ENCODE measurements around the gene CCDC138. TPM values are rescaled to one million over a fixed set of nuclear protein-coding genes. Genes with fewer than 3 reads are reported as not detected.

The CCDC138 gene
- total RNA-seq, 4 donors from 2014 or later: 1.5 to 2.7 (median 2.1) TPM

GRCh38 chr2:108829578-108830310, 43.2 kb downstream of the CCDC138 start:
- no peaks in the 10 kb centered on the region for H3K36me3 ChIP-seq
- no peaks in the 10 kb centered on the region for H3K27me3 ChIP-seq
- TF ChIP-seq EP300 (IDR thresholded peaks at IDR 0.05): no peak
- TF ChIP-seq POLR2A (IDR thresholded peaks at IDR 0.05): no peak
- no peak overlapping the region for H3K4me3 ChIP-seq
- H3K27ac ChIP-seq: no peak overlapping the region
- 83 to 91% methylated on average over 2 to 3 of the region's 4 CpGs for WGBS, 2 donors (ENCODE audit: low coverage in 1 of 2)
- no peak for ATAC-seq
- H3K4me1 ChIP-seq: no peaks in the 10 kb centered on the region
- H3K9me3 ChIP-seq: no peaks in the 10 kb centered on the region

DNA sequence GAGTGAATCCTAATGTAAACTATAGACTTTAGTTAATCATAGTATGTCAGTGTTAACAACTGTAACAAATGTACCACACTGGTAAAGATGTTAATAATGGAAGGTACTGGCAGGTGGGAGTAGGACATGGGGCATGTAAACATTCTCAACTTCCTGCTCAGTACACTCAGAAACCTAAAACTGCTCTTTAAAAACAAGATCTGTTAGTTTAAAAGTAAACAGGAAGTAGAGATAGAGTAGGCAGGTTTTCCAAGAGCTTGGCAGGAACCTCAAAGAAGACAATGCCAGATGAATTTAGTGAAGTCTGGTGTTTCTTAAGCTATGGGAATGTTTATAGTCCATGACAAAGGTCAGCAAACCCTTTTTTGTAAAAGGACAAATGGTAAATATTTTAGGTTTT, 46.6 kb downstream of the CCDC138 start:
- no peak overlapping the region for H3K27ac ChIP-seq
- H3K27me3 ChIP-seq: no peaks in the 10 kb centered on the region
- ATAC-seq: no peak
- no peaks in the 10 kb centered on the region for H3K9me3 ChIP-seq
- H3K4me3 ChIP-seq: no peak overlapping the region
- no peaks in the 10 kb centered on the region for H3K4me1 ChIP-seq
- H3K36me3 ChIP-seq: no peaks in the 10 kb centered on the region
- TF ChIP-seq EP300 (IDR thresholded peaks at IDR 0.05) (no peak), CTCF (IDR thresholded peaks at IDR 0.05) (no peak), POLR2AphosphoS5 (IDR thresholded peaks at IDR 0.05) (no peak), POLR2A (IDR thresholded peaks at IDR 0.05) (no peak)

DNA sequence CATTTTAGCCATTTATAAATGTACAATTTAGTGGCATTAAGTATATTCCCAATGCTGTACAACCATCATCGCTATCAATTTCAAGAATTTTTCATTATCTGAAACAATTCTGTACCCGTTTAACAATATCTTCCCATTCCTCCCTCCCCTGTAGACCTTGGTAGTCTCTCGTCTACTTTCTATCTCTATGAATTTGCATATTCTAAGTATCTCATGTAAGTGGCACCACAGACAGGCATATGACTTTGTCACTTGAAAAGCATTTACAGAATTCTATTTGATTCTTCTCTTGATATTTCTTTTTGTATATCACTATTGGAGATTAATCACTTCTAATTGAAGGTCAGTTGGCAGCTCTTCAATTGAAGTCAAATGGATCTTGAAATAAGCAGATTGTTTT, 48.0 kb downstream of the CCDC138 start:
- 92 to 94% methylated on average over 3 of the region's 3 CpGs for whole genome bisulfite sequencing, 2 donors (ENCODE audit: low coverage in 1 of 2)
- no peak overlapping the region for H3K4me3 ChIP-seq
- TF ChIP-seq POLR2AphosphoS5 (IDR thresholded peaks at IDR 0.05): no peak
- no peak for TF ChIP-seq EP300 (IDR thresholded peaks at IDR 0.05)
- TF ChIP-seq POLR2A (IDR thresholded peaks at IDR 0.05): no peak
- TF ChIP-seq CTCF (IDR thresholded peaks at IDR 0.05): no peak
- ATAC-seq: no peak
- no peaks in the 10 kb centered on the region for H3K27me3 ChIP-seq
- H3K9me3 ChIP-seq: no peaks in the 10 kb centered on the region
- no peaks in the 10 kb centered on the region for H3K4me1 ChIP-seq
- H3K27ac ChIP-seq: no peak overlapping the region
- no peaks in the 10 kb centered on the region for H3K36me3 ChIP-seq

- no peak for TF ChIP-seq POLR2AphosphoS5 (IDR thresholded peaks at IDR 0.05)
- no peak for TF ChIP-seq EP300 (IDR thresholded peaks at IDR 0.05)
- no peak for TF ChIP-seq CTCF (IDR thresholded peaks at IDR 0.05)
- no peak for TF ChIP-seq POLR2A (IDR thresholded peaks at IDR 0.05)
- Histone ChIP-seq H3K4me3 (no peak overlapping the region), H3K36me3 (no peaks in the 10 kb centered on the region), H3K27me3 (no peaks in the 10 kb centered on the region), H3K9me3 (no peaks in the 10 kb centered on the region), H3K4me1 (no peaks in the 10 kb centered on the region), H3K27ac (no peak overlapping the region)
- ATAC-seq: no peak
- WGBS, 2 donors (ENCODE audit: low coverage in 1 of 2): 95 to 100% methylated on average over 1 of the region's 1 CpG
These were observed 48.5 kb downstream of the CCDC138 start for GRCh38 chr2:108835040-108835439.

- no peak for ATAC-seq
These were observed 50.6 kb downstream of the CCDC138 start for GRCh38 chr2:108837198-108837597.

More at GRCh38 chr2:108837198-108837597, 50.6 kb downstream of the CCDC138 start:
- H3K27me3 ChIP-seq: no peaks in the 10 kb centered on the region
- no peak overlapping the region for H3K27ac ChIP-seq
- no peaks in the 10 kb centered on the region for H3K36me3 ChIP-seq
- no peak overlapping the region for H3K4me3 ChIP-seq
- no peaks in the 10 kb centered on the region for H3K9me3 ChIP-seq
- H3K4me1 ChIP-seq: no peaks in the 10 kb centered on the region
- TF ChIP-seq EP300 (IDR thresholded peaks at IDR 0.05) (no peak), POLR2A (IDR thresholded peaks at IDR 0.05) (no peak), POLR2AphosphoS5 (IDR thresholded peaks at IDR 0.05) (no peak), CTCF (IDR thresholded peaks at IDR 0.05) (no peak)
- WGBS, 2 donors (ENCODE audit: low coverage in 1 of 2): 94% methylated on average over 7 of the region's 7 CpGs

All from gastroesophageal sphincter (tissue), 4 donors.